ENCODE results near the gene IGSF10. TPM values are rescaled to one million over a fixed set of nuclear protein-coding genes. Genes with fewer than 3 reads are reported as not detected.
"Not testable (repeated sequence)": the region's sequence is repeated elsewhere in the genome, so short reads cannot be mapped to it uniquely, and the experiment has no call there.

The IGSF10 gene
- total RNA-seq = 1 to 10 TPM in 6 of 7 donors, under 1 TPM in 1; 0.43 to 8.5 (median 2.3) TPM
- under 1 TPM; 0.22 to 0.47 (median 0.32) TPM for polyA plus RNA-seq
- long read RNA-seq, donor 1 = 0 reads
- long read RNA-seq, donor 2 = 0 reads

DNA sequence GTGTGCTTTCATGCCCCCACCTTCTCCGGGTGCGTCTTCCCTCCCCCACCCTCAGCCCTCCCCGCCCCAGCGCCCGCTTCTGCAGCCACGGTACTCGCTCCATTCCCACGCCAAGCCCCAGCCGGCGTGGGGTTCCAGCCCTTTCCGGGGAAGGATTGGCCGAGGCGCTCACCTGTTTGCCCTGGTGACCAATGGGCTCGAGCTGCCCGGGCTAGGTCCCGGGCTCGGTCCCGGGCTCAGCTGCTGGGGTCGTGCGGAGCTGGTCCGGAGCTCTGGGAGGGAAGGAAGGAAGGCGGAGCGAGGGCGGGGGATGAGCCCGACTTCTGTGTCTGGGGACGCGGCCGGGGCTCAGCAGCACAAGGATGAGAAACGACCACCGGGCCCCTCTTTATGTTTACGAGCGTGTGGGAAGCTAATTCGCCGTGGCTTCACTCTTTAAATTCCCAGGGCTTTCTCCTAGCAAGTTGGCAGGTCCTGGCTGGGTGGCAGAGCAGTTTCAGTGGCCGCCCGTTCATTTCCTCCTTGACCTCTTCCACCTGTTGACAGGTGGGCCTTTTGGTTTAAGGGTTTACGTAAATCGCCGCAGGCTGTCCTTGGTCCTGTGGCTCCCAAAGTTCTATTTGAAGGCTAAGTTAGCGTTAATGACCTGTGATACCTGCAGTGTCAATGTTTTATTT is at the start of gene IGSF10:
TSS of gene IGSF10 (minus strand) at position 288 of the 677 bp plus-strand sequence. CDS start 2,352 bp downstream, outside the sequence.
- no peaks in the 10 kb centered on the region for H3K9me3 ChIP-seq
- peaks cover 0 to 34% (median 9%) of the 10 kb centered on the region in 7 donors for H3K27me3 ChIP-seq (replicated peaks in 1 of 7)
- H3K4me3 ChIP-seq = peak within 1 kb of the TSS in 7 of 8 donors; percentile 14 to 59 (median 33)
- H3K36me3 ChIP-seq = no peaks in the 10 kb centered on the region
- peaks cover 0 to 8% (median 6%) of the 10 kb centered on the region in 6 donors for H3K4me1 ChIP-seq
- H3K27ac ChIP-seq = no peak within 1 kb of the TSS
- DNase-seq = peak; percentile 75
- 21 to 55% (median 41%) methylated on average over 30 to 40 of the region's 40 CpGs for WGBS, 5 donors
- intact Hi-C loops (cut with DNase I; ENCODE audit: low total_unique reads) = no loop called here
- TF ChIP-seq POLR2AphosphoS5 (IDR thresholded peaks at IDR 0.05) = no peak
- TF ChIP-seq, protein P1, sequence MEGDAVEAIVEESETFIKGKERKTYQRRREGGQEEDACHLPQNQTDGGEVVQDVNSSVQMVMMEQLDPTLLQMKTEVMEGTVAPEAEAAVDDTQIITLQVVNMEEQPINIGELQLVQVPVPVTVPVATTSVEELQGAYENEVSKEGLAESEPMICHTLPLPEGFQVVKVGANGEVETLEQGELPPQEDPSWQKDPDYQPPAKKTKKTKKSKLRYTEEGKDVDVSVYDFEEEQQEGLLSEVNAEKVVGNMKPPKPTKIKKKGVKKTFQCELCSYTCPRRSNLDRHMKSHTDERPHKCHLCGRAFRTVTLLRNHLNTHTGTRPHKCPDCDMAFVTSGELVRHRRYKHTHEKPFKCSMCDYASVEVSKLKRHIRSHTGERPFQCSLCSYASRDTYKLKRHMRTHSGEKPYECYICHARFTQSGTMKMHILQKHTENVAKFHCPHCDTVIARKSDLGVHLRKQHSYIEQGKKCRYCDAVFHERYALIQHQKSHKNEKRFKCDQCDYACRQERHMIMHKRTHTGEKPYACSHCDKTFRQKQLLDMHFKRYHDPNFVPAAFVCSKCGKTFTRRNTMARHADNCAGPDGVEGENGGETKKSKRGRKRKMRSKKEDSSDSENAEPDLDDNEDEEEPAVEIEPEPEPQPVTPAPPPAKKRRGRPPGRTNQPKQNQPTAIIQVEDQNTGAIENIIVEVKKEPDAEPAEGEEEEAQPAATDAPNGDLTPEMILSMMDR (IDR thresholded peaks at IDR 0.05 in 8 of 11, conservative IDR thresholded peaks at IDR 0.05 in 3 of 11) = no peak
- TF ChIP-seq POLR2A (IDR thresholded peaks at IDR 0.05) = no peak

DNA sequence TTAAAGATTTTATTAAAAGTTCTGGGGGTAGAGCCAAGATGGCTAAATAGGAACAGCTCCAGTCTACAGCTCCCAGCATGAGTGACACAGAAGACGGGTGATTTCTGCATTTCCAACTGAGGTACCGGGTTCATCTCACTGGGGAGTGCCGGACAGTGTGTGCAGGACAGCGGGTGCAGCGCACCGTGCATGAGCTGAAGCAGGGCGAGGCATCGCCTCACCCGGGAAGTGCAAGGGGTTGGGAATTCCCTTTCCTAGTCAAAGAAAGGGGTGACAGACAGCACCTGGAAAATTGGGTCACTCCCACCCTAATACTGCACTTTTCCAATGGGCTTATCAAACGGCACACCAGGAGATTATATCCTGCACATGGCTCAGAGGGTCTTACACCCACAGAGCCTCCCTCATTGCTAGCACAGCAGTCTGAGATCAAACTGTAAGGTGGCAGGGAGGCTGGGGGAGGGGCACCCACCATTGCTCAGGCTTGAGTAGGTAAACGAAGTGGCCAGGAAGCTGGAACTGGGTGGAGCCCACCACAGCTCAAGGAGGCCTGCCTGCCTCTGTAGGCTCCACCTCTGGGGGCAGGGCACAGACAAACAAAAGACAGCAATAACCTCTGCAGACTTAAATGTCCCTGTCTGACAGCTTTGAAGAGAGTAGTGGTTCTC is 48.7 kb upstream of the IGSF10 start:
- H3K4me3 ChIP-seq; H3K9me3 ChIP-seq; H3K4me1 ChIP-seq; H3K36me3 ChIP-seq; H3K27me3 ChIP-seq (replicated peaks in 1 of 7); H3K27ac ChIP-seq; intact Hi-C loops (cut with DNase I; ENCODE audit: low total_unique reads); DNase-seq: not testable (repeated sequence)
- WGBS, 5 donors = 89 to 93% (median 92%) methylated on average over 11 of the region's 11 CpGs

DNA sequence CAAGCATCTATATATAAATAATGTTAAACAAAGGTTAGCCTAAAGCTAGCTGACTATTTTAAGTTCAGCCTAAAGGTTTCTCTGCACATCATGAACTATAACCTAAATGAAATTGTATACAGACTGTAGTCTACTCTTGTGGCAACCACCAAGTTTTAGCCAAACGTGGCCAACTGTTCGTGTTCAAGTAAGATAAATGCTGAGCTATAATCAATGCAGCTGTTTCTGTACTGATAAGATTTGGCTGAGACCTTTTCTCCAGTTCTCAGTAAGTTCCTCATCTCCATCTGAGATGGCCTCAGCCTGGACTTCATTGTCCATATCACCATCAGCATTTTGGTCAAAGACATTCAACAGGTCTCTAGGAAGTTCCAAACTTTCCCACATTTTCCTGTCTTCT is 43.7 kb upstream of the IGSF10 start:
- no peaks in the 10 kb centered on the region for H3K4me1 ChIP-seq
- 71 to 94% (median 78%) methylated on average over 2 of the region's 2 CpGs for WGBS, 5 donors
- peaks cover 0 to 7% (median 0%) of the 10 kb centered on the region in 8 donors for H3K9me3 ChIP-seq
- intact Hi-C loops (cut with DNase I; ENCODE audit: low total_unique reads) = no loop called here
- no peak overlapping the region for H3K27ac ChIP-seq
- no peaks in the 10 kb centered on the region for H3K36me3 ChIP-seq
- DNase-seq = no peak
- H3K27me3 ChIP-seq (replicated peaks in 1 of 7) = no peaks in the 10 kb centered on the region
- no peak overlapping the region for H3K4me3 ChIP-seq
- TF ChIP-seq, protein P1 (IDR thresholded peaks at IDR 0.05 in 8 of 11, conservative IDR thresholded peaks at IDR 0.05 in 3 of 11) = no peak
- TF ChIP-seq POLR2AphosphoS5 (IDR thresholded peaks at IDR 0.05) = no peak
- no peak for TF ChIP-seq POLR2A (IDR thresholded peaks at IDR 0.05)

DNA sequence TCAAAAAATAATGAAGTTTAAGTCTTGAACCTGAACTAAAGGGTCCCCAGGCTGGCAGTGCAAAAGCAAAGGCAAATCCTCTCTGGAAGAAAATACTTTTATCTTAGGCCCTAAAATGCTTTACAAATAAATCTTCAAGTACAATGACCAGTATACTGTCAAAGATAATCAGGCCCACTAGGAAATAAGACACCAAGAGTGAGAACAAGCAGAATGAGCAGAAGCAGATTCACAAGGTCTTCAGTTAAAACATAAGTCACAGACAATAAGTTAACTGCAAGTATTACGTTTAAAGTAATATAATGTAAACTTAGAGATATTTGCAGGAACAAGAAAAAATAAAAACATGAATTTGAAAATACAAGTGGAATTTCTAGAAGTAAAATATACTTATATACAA is 42.2 kb upstream of the IGSF10 start:
- Histone ChIP-seq H3K27me3 (replicated peaks in 1 of 7) (no peaks in the 10 kb centered on the region), H3K27ac (no peak overlapping the region), H3K4me1 (no peaks in the 10 kb centered on the region), H3K36me3 (no peaks in the 10 kb centered on the region), H3K9me3 (peaks cover 0 to 4% (median 0%) of the 10 kb centered on the region in 8 donors), H3K4me3 (no peak overlapping the region)
- no peak for TF ChIP-seq POLR2AphosphoS5 (IDR thresholded peaks at IDR 0.05)
- TF ChIP-seq, protein P1 (IDR thresholded peaks at IDR 0.05 in 8 of 11, conservative IDR thresholded peaks at IDR 0.05 in 3 of 11) = no peak
- TF ChIP-seq POLR2A (IDR thresholded peaks at IDR 0.05) = no peak
- intact Hi-C loops (cut with DNase I; ENCODE audit: low total_unique reads) = loop anchor here (2.0 kb wide), 1 partner anchor 56 kb away; no protein-coding TSS in a partner anchor
- no peak for DNase-seq
- WGBS, 5 donors = 77 to 93% (median 86%) methylated on average over 1 of the region's 1 CpG
